ENCODE data around the gene FADD.

GRCh38 chr11:70230840-70231710, 28.0 kb downstream of the FADD start:
- no peak for TF ChIP-seq CTCF (conservative IDR thresholded peaks at IDR 0.05)
- TF ChIP-seq ZFX (IDR thresholded peaks at IDR 0.05), result no peak

All from C4-2B (cell line).